Nasal cavity respiratory epithelium epithelial cell of viscerocranial mucosa (primary cell): ENCODE results near the gene F2R. TPM values are rescaled to one million over a fixed set of nuclear protein-coding genes. Genes with fewer than 3 reads are reported as not detected.

Experiments
- total RNA-seq: library from RNA; depleted of rRNA; stranded (reverse); fragments of >200 nt; gene quantifications from 2 replicates; pipeline ENCODE4 v1.2.3, GENCODE V29; 2014

Gene F2R
- 7.5 and 24.3 TPM in 2 replicates for total RNA-seq

DNA sequence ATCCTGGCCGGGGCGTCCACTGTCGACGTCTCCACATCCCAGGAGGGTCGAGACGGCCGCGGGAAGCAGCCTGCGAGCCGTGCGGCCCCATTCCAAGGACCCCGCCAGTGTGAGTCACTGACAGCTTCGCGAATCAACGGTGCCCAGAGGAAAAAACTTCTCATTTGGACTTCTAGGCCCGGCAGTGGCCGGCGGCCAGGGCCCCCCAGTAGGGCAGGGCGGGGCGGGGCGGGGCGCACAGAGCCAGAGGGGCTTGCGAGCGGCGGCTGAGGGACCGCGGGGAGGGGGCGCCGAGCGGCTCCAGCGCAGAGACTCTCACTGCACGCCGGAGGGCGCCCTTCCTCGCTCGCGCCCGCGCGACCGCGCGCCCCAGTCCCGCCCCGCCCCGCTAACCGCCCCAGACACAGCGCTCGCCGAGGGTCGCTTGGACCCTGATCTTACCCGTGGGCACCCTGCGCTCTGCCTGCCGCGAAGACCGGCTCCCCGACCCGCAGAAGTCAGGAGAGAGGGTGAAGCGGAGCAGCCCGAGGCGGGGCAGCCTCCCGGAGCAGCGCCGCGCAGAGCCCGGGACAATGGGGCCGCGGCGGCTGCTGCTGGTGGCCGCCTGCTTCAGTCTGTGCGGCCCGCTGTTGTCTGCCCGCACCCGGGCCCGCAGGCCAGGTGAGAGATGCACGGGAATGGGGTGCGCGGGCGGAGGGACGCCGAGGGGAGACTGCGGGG lies at the start of gene F2R:
Gene F2R (plus strand): TSS at position 391 of the 720 bp plus-strand sequence. CDS start 182 bp downstream, at position 573.

Other genes starting within 250 kb of the F2R start
- not detected in 2 replicates for gene F2RL2, start 92.7 kb upstream of the F2R start, total RNA-seq
- 44.5 and 59.1 TPM in 2 replicates for gene F2RL1, start 102.9 kb downstream of the F2R start, total RNA-seq
- not detected in 2 replicates for gene S100Z, start 133.9 kb downstream of the F2R start, total RNA-seq
- not detected in 2 replicates for gene CRHBP, start 236.9 kb downstream of the F2R start, total RNA-seq